Adrenal gland (tissue), 12 donors: Measurements from ENCODE around the gene OTOP3. TPM values are rescaled to one million over a fixed set of nuclear protein-coding genes. Genes with fewer than 3 reads are reported as not detected.
A peak's percentile ranks its signal among the peaks of the same experiment; 100 is the strongest.

Source experiments
- DNase-seq, 7 donors: peaks; one replicate each; pipeline ENCODE4 v3.0.0-alpha.2; 2019 to 2020
- H3K27ac ChIP-seq, 5 donors: fragments of 200-600 bp; sonication (generic) in 4 of 5; 1 replicate in 3 of 5; 2 replicates in 2 of 5; pipeline versions ENCODE4 v1.5.1 to v1.8.0; 2016 to 2020; ENCODE audit warnings: mild to moderate bottlenecking in 1 of 5
- H3K27me3 ChIP-seq: fragments of 200-600 bp; 2 replicates; pipeline ENCODE4 v1.8.0; 2021
- H3K36me3 ChIP-seq, 2 donors: fragments of 200-600 bp; replicated peaks in 1 of 2; 1 replicate in 1 of 2; 2 replicates in 1 of 2; pipeline versions ENCODE4 v1.5.1 to v1.8.0; 2018 to 2022
- H3K4me1 ChIP-seq, 2 donors: fragments of 200-600 bp; replicated peaks in 1 of 2; 1 replicate in 1 of 2; 2 replicates in 1 of 2; pipeline versions ENCODE4 v1.5.1 to v1.8.0; 2018 to 2021
- H3K4me3 ChIP-seq, 4 donors: fragments of 200-600 bp; sonication (generic) in 3 of 4; one replicate each; pipeline ENCODE4 v1.5.1; 2016 to 2018
- H3K9me3 ChIP-seq, 3 donors: fragments of 200-600 bp; sonication (generic) in 1 of 3; replicated peaks in 1 of 3; 1 replicate in 2 of 3; 2 replicates in 1 of 3; pipeline versions ENCODE4 v1.5.1 to v1.8.0; 2016 to 2021
- CTCF ChIP-seq, 6 experiments: fragments of 450-650 bp in 4 of 6; fragments of 200-600 bp in 2 of 6; sonication (generic) in 1 of 6; IDR thresholded peaks; 1 replicate in 5 of 6; 2 replicates in 1 of 6; pipeline versions ENCODE4 v1.5.1 to v1.8.0; 2016 to 2021; ENCODE audit warnings: antibody characterized with exemption in 6 of 6, mild to moderate bottlenecking in 2 of 6, moderate library complexity in 1 of 6
- POLR2A ChIP-seq, 2 donors: fragments of 450-650 bp; IDR thresholded peaks; one replicate each; pipeline ENCODE4 v1.6.1; 2017; ENCODE audit warnings: antibody characterized with exemption in 2 of 2, mild to moderate bottlenecking in 2 of 2, moderate library complexity in 1 of 2
- WGBS, 4 donors: extraction: QIAGEN DNeasy Blood & Tissue Kit in 2 of 4; methylation state at CpG; one replicate each; pipeline versions ENCODE4 v1.1.5 to v1.1.7; 2013 to 2017; 5-methylcytosine and 5-hydroxymethylcytosine counted together
- intact Hi-C, 2 donors: fragments of 100-400 bp; cut with DNase I; formaldehyde crosslinking; loops; one replicate each; pipeline versions ENCODE4 v1.14.1 to v1.15.0; 2022 to 2023
- polyA plus RNA-seq, 3 donors: library from polyadenylated mRNA; stranded (reverse); fragments of 200-250 nt in 2 of 3; fragments of 350-450 nt in 1 of 3; fragmentation: Illumina TruSeq in 1 of 3; extraction: RNeasy Lipid Tissue Mini Kit (QIAGEN cat#74804) in 1 of 3; gene quantifications; one replicate each; pipeline ENCODE4 v1.2.3, GENCODE V29; 2013 to 2014
- total RNA-seq, 9 donors: library from RNA; depleted of rRNA in 4 of 9; stranded (reverse); fragments of >200 nt in 4 of 9; fragments of 120-200 nt in 1 of 9; fragmentation: NEBNext Ultra II Directional in 1 of 9; extraction: Animal tissue kit (Norgen Biotek cat#: 25700) in 1 of 9; gene quantifications; one replicate each; pipeline versions ENCODE4 v1.1.0 to v1.2.4, GENCODE V29; 2013 to 2023
- donor health status: healthy with polysubstance abuse.
- donor health status: Bipolar disorder and iron deficiency.
- donor health status: DM: yes; HTN: yes; CAD: no.
- donor health status: DM: no; HTN: no; CAD: no.
- donor health status: DM: no; HTN: no; CAD: no.
- donor health status: DM: yes; HTN: yes; CAD: no.

Gene OTOP3
- total and polyA plus RNA-seq, 12 donors: not detected

GRCh38 chr17:74892013-74892841, 43.5 kb upstream of the OTOP3 start:
- WGBS, 4 donors: 57 to 73% (median 68%) methylated on average over 15 to 20 of the region's 20 CpGs
- intact Hi-C loops: no loop called here

DNA sequence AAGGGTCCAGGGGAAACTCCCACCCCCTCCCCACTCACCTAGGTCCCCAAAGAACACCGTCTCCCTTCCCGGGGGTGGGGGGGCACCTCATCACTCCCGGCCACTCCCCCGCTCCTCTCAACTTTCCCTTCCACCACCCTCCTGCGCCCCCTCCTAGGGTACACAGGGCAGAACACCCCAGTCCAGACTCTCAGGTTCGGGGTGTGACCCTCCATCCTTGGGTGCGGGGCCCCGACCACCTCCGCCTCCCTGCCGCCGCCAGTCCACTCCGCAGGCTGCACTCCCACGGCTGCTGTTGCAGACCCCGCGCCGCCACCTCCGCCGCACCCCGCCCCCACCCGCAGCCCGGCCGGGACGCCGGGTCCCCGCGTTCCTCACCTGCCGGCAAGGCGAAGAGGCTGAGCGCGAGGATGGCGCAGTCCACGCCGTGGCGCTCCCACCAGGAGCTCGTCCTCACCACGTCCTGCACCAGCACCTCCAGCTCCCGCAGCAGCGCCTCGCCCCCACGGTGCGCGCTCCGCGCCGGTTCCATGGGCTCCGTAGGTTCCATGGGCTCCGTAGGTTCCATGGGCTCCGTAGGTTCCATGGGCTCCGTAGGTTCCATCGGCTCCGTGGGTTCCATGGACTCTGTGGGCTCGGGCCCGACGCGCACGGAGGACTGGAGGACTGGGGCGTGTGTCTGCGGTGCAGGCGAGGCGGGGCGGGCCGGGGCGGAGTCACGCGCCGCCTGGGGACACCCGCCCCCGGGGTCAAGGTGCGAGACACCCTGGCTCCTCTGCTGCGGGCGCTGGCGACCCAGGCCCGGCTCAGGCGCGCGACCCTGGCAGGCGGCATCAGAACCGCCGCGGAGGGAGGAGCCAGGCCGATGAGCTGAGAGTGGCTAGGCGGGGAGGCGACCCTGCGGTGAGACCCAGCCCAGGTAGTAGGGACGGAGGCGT, 42.5 kb upstream of the OTOP3 start, which contains the start of gene FADS6:
TSS of gene FADS6 (minus strand) at position 660 of the 938 bp plus-strand sequence. CDS start at position 622, 38 bp downstream.
- 5 to 78% (median 11%) methylated on average over 3 to 86 of the region's 86 CpGs for WGBS, 4 donors
- Histone ChIP-seq H3K27me3 (peaks cover 12% of the 10 kb centered on the region), H3K36me3 (no peaks in the 10 kb centered on the region), H3K9me3 (no peaks in the 10 kb centered on the region), H3K27ac (no peak within 1 kb of the TSS), H3K4me1 (peaks cover 13 to 15% of the 10 kb centered on the region in 2 donors), H3K4me3 (peak within 1 kb of the TSS in 2 of 4 donors; percentile 13 to 35)
- TF ChIP-seq CTCF (IDR thresholded peaks at IDR 0.05): no peak
- no peak for TF ChIP-seq POLR2A (IDR thresholded peaks at IDR 0.05)
- intact Hi-C loops: no loop called here
- no peak for DNase-seq

More at GRCh38 chr17:74892013-74892841, 43.5 kb upstream of the OTOP3 start:
- TF ChIP-seq CTCF (IDR thresholded peaks at IDR 0.05) (no peak), POLR2A (IDR thresholded peaks at IDR 0.05) (no peak)
- Histone ChIP-seq H3K9me3 (no peaks in the 10 kb centered on the region), H3K27me3 (peaks cover 12% of the 10 kb centered on the region), H3K4me1 (peaks cover 13 to 15% of the 10 kb centered on the region in 2 donors), H3K4me3 (peak overlapping the region in 1 of 4 donors; percentile 35), H3K27ac (no peak overlapping the region), H3K36me3 (no peaks in the 10 kb centered on the region)
- no peak for DNase-seq

DNA sequence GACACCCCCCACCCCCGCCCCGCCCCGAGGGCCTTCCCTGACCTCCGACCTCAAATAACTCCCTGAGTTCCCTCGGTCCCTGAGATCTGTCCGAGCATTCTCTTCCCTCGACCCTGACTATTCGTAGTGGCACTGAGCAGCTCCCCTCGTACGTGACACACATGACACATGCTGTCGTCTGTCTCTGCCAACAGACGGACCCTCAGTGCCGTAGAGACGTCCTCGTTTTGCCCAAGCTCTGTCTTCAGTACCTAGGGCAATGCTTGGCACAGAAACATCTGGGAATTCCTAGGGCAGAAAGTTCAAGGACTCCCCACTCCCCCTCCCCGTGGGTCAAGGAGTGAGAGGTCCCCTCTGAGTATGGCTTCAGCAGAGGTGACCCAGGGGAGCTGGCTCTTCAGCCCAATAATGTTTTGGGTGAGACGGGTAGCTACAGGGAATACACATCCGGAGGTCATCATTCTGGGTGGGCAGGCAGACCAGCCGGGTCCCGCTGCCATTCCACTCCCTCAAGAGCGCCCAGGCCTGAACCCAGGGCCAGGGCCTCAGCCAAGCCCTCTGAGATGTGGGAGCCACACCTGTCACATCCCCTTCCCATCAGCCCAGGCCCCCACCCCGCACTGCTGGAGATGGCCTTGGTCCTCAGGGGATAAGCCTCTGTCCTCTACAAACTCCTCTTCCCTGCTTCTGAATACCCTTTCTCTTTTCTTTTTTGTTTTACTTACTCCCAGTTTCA, 41.6 kb upstream of the OTOP3 start:
- Histone ChIP-seq H3K27me3 (peaks cover 12% of the 10 kb centered on the region), H3K4me3 (peak overlapping the region in 1 of 4 donors; percentile 35), H3K27ac (no peak overlapping the region), H3K36me3 (no peaks in the 10 kb centered on the region), H3K4me1 (peaks cover 13 to 15% of the 10 kb centered on the region in 2 donors), H3K9me3 (no peaks in the 10 kb centered on the region)
- TF ChIP-seq CTCF (IDR thresholded peaks at IDR 0.05) (no peak), POLR2A (IDR thresholded peaks at IDR 0.05) (no peak)
- WGBS, 4 donors: 27 to 39% (median 34%) methylated on average over 12 to 22 of the region's 22 CpGs
- intact Hi-C loops: no loop called here
- DNase-seq: no peak
